Keratinocyte (primary cell): ENCODE data around the gene MLXIP. TPM values are rescaled to one million over a fixed set of nuclear protein-coding genes. Genes with fewer than 3 reads are reported as not detected.
"Not testable (repeated sequence)": the region's sequence is repeated elsewhere in the genome, so short reads cannot be mapped to it uniquely, and the experiment has no call there.

Experiments used
- DNase-seq: peaks from one replicate; pipeline ENCODE4 v3.0.0-alpha.2; 2011; ENCODE audit warnings: low read depth, missing footprints, low spot score
- FAIRE-seq: peaks from 2 replicates; lab custom pipeline; 2011; peaks lifted over from hg19 to GRCh38; lab: Jason Lieb, UNC
- H2AFZ ChIP-seq: 2 replicates; pipeline ENCODE4 v1.6.0; 2012; ENCODE audit warnings: low read length, control low read depth, inconsistent platforms; ENCODE audit not compliant: control insufficient read depth
- H3K27ac ChIP-seq: 2 replicates; pipeline ENCODE4 v1.5.1; 2011; ENCODE audit warnings: low read length; ENCODE audit not compliant: control insufficient read depth, insufficient read depth
- H3K27me3 ChIP-seq: 3 replicates; pipeline ENCODE4 v1.6.0; 2011; ENCODE audit warnings: low read length; ENCODE audit not compliant: control insufficient read depth, insufficient read depth; ENCODE audit errors: extremely low read depth
- H3K36me3 ChIP-seq, 2 experiments: 2 replicates in 1 of 2; 3 replicates in 1 of 2; pipeline ENCODE4 v1.5.1; 2011; ENCODE audit warnings: low read length in 2 of 2, mild to moderate bottlenecking in 1 of 2; ENCODE audit not compliant: control insufficient read depth in 2 of 2, insufficient read depth in 2 of 2; ENCODE audit errors: extremely low read depth in 1 of 2
- H3K4me1 ChIP-seq: 3 replicates; pipeline ENCODE4 v1.5.1; 2011; ENCODE audit warnings: low read length; ENCODE audit not compliant: control insufficient read depth, insufficient read depth; ENCODE audit errors: extremely low read depth
- H3K4me2 ChIP-seq: 3 replicates; pipeline ENCODE4 v1.6.0; 2011; ENCODE audit warnings: low read depth, low read length; ENCODE audit not compliant: control insufficient read depth, insufficient read depth; ENCODE audit errors: extremely low read depth
- H3K4me3 ChIP-seq, 3 experiments: fragments of 200-600 bp in 1 of 3; sonication (generic) in 1 of 3; 2 replicates in 2 of 3; 3 replicates in 1 of 3; pipeline ENCODE4 v1.5.1; 2011 to 2016; ENCODE audit warnings: low read length in 3 of 3, mild to moderate bottlenecking in 3 of 3, control low read depth in 2 of 3, inconsistent platforms in 1 of 3, low read depth in 1 of 3, mixed read lengths in 1 of 3, mixed run types in 1 of 3, moderate library complexity in 1 of 3; ENCODE audit not compliant: control insufficient read depth in 2 of 3, insufficient read depth in 2 of 3; ENCODE audit errors: extremely low read depth in 1 of 3
- H3K79me2 ChIP-seq: 2 replicates; pipeline ENCODE4 v1.6.0; 2012; ENCODE audit warnings: low read length; ENCODE audit not compliant: control insufficient read depth, insufficient read depth
- H3K9ac ChIP-seq: 3 replicates; pipeline ENCODE4 v1.6.0; 2011; ENCODE audit warnings: low read length; ENCODE audit not compliant: control insufficient read depth, insufficient read depth; ENCODE audit errors: extremely low read depth
- H3K9me1 ChIP-seq: 3 replicates; pipeline ENCODE4 v1.6.0; 2011; ENCODE audit warnings: low read length; ENCODE audit not compliant: control insufficient read depth, insufficient read depth; ENCODE audit errors: extremely low read depth
- H3K9me3 ChIP-seq: 2 replicates; pipeline ENCODE4 v1.5.1; 2012; ENCODE audit warnings: low read depth, low read length; ENCODE audit not compliant: control insufficient read depth
- H4K20me1 ChIP-seq: 3 replicates; pipeline ENCODE4 v1.6.0; 2011; ENCODE audit warnings: low read length; ENCODE audit not compliant: control insufficient read depth, insufficient read depth; ENCODE audit errors: extremely low read depth
- CTCF ChIP-seq, 3 experiments: IDR thresholded peaks in 1 of 3; conservative IDR thresholded peaks in 1 of 3; optimal IDR thresholded peaks in 1 of 3; 2 replicates in 2 of 3; 3 replicates in 1 of 3; pipeline versions ENCODE3 to v1.5.1; 2011; ENCODE audit warnings: low read length in 3 of 3, mild to moderate bottlenecking in 3 of 3, moderate library complexity in 2 of 3, control low read depth in 1 of 3, inconsistent platforms in 1 of 3; ENCODE audit not compliant: insufficient read depth in 2 of 3; ENCODE audit errors: extremely low read depth in 1 of 3
- EZH2 ChIP-seq: IDR thresholded peaks from one replicate; pipeline ENCODE4 v1.6.1; 2012; ENCODE audit warnings: inconsistent platforms, mild to moderate bottlenecking, low read length, moderate library complexity
- dilution Hi-C: fragments of 300-500 bp; cut with MboI; formaldehyde crosslinking; loops from one replicate; pipeline ENCODE4 v1.7.0; 2020; ENCODE audit warnings: low sequenced_read_pairs; ENCODE audit not compliant: extremely low pct_ligation_motif_present
- polyA plus RNA-seq, 5 experiments: library from polyadenylated mRNA; depleted of rRNA in 3 of 5; stranded (reverse) in 3 of 5; stranded (forward) in 1 of 5; unstranded in 1 of 5; fragments of >200 nt; gene quantifications; 1 replicate in 1 of 5; 2 replicates in 3 of 5; 3 replicates in 1 of 5; pipeline versions ENCODE4 v1.2.1 to v1.2.3, GENCODE V29; 2011 to 2012; ENCODE audit warnings: missing spikeins in 2 of 5, low read depth in 1 of 5, low replicate concordance in 1 of 5

The MLXIP gene
- polyA plus RNA-seq, 1 donor (not counting 4 experiments of a cell fraction or from before 2014, with no cell fraction given): 5.5 TPM

DNA sequence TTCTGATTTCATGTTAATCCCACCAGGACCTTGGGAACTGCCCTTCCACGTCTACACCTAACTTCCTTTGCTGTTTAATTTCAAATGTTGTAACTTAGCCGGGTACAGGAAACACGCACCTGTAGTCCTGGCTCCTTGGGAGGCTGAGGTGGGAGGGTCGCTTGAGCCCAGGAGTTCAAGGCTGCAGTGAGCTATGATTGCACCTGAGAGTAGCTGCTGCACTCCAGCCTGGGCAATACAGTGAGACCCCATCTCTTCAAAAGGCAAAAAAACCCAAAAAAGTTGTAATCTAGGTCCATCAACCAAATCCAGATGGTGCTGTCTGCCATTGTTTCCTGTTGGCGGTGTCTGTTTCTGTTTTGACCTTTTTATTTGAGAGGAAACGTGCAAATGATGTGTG lies 42.4 kb upstream of the MLXIP start:
- peaks cover 28% of the 10 kb centered on the region for H3K79me2 ChIP-seq
- H3K27ac ChIP-seq: no peak overlapping the region
- no peaks in the 10 kb centered on the region for H3K9me1 ChIP-seq
- H3K4me1 ChIP-seq: peaks cover 12% of the 10 kb centered on the region
- DNase-seq (no peak), FAIRE-seq (no peak)
- dilution Hi-C loops: no loop called here
- no peak overlapping the region for H3K4me3 ChIP-seq
- no peak overlapping the region for H3K9ac ChIP-seq
- H3K9me3 ChIP-seq: no peaks in the 10 kb centered on the region
- TF ChIP-seq EZH2 (no peak), CTCF (optimal IDR thresholded peaks at IDR 0.05 in 1 of 3, IDR thresholded peaks at IDR 0.05 in 1 of 3, conservative IDR thresholded peaks at IDR 0.05 in 1 of 3; ENCODE audit: extremely low read depth in 1 of 3, insufficient read depth in 2 of 3, low read length in 3 of 3) (no peak)
- H3K27me3 ChIP-seq: no peaks in the 10 kb centered on the region
- no peak overlapping the region for H3K4me2 ChIP-seq
- H3K36me3 ChIP-seq: peaks cover 8 to 28% of the 10 kb centered on the region in 2 experiments
- H4K20me1 ChIP-seq: no peaks in the 10 kb centered on the region
- no peak overlapping the region for H2AFZ ChIP-seq

DNA sequence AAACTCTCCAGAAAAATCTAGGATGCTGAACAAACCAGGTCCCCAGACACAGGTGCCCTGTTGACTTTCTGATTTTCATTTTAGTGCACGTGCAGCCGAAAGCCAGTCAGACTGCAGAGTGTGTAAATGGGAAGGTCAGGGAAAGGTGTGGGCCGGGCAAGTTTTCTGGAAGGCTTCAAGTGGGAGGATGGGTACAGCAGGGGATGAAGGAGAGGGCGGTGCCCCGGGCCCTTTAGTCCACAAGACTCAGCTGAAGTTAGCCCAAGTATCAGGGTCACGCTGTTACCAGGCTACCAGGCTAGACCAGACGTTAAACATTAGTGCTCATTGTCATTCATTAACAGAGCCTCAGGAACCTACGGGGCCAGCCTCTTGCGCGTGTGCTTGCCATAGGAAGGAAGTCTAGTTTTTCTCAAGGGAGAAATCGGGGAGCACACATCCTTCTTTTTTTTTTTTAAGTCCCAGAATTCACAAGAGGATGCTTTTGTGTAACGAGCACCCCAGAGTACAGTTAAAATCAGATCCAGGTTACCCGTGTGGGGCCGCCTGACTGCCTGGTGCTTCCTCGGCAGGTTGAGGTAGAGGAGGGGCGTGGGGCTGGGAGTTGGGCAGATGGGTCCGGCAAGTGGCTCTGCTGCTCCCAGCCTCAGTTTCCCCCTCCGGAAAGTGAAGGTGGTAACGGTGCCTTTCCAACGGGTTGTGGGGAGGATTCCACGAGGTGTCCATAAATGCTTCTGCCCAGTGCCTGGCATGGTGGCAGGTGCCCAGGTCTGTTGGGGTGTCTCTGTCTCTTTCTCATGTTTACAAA lies 37.8 kb upstream of the MLXIP start:
- no peaks in the 10 kb centered on the region for H3K9me1 ChIP-seq
- peaks cover 3% of the 10 kb centered on the region for H3K79me2 ChIP-seq
- no peak for DNase-seq
- H3K4me1 ChIP-seq: no peaks in the 10 kb centered on the region
- H3K4me3 ChIP-seq: no peak overlapping the region
- H4K20me1 ChIP-seq: no peaks in the 10 kb centered on the region
- FAIRE-seq: no peak
- no peak for TF ChIP-seq CTCF (optimal IDR thresholded peaks at IDR 0.05 in 1 of 3, IDR thresholded peaks at IDR 0.05 in 1 of 3, conservative IDR thresholded peaks at IDR 0.05 in 1 of 3; ENCODE audit: extremely low read depth in 1 of 3, insufficient read depth in 2 of 3, low read length in 3 of 3)
- no peak for TF ChIP-seq EZH2
- no peak overlapping the region for H2AFZ ChIP-seq
- H3K27ac ChIP-seq: no peak overlapping the region
- H3K27me3 ChIP-seq: no peaks in the 10 kb centered on the region
- no peak overlapping the region for H3K4me2 ChIP-seq
- dilution Hi-C loops: no loop called here
- H3K36me3 ChIP-seq: peaks cover 11 to 28% of the 10 kb centered on the region in 2 experiments
- H3K9ac ChIP-seq: no peak overlapping the region
- H3K9me3 ChIP-seq: no peaks in the 10 kb centered on the region

- DNase-seq, dilution Hi-C loops, H2AFZ ChIP-seq, H3K27ac ChIP-seq, H3K79me2 ChIP-seq, H3K4me1 ChIP-seq, H3K9ac ChIP-seq, H3K4me2 ChIP-seq, H3K9me3 ChIP-seq, H3K9me1 ChIP-seq, H3K27me3 ChIP-seq, H3K4me3 ChIP-seq, FAIRE-seq, H4K20me1 ChIP-seq: not testable (repeated sequence)
- H3K36me3 ChIP-seq: peaks cover 11 to 30% of the 10 kb centered on the region in 2 experiments
These were observed 37.1 kb upstream of the MLXIP start for GRCh38 chr12:122041458-122041857.
